GM19193 (cell line): ENCODE data around the gene MAP3K4.

Experiments used
- POLR2A ChIP-seq: IDR thresholded peaks from 4 replicates; pipeline ENCODE4 v1.6.1; 2011; ENCODE audit not compliant: insufficient read depth, insufficient read length; ENCODE audit errors: extremely low read depth

MAP3K4 gene

GRCh38 chr6:161150136-161150535 lies 158.6 kb downstream of the MAP3K4 start:
- TF ChIP-seq POLR2A = no peak

DNA sequence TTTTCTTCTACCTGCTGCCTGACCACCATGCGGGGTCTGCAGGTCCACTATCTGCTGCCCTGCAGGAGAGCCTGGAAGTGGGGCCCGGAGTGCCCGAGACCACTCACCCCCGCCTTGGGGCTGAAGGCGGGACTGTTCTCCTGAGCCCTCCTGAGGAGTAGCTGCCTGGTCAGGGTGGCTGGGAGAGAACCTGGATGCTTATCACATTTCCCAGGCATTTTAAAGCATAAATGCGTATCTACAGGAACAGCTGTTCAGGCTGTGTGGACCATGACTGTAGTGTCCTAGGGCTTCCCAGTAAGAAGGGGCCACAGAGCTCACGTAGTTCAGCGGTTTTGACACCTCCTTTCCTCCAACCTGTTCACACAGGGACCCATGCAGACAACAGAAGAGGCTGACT lies 159.0 kb downstream of the MAP3K4 start:
- no peak for TF ChIP-seq POLR2A

DNA sequence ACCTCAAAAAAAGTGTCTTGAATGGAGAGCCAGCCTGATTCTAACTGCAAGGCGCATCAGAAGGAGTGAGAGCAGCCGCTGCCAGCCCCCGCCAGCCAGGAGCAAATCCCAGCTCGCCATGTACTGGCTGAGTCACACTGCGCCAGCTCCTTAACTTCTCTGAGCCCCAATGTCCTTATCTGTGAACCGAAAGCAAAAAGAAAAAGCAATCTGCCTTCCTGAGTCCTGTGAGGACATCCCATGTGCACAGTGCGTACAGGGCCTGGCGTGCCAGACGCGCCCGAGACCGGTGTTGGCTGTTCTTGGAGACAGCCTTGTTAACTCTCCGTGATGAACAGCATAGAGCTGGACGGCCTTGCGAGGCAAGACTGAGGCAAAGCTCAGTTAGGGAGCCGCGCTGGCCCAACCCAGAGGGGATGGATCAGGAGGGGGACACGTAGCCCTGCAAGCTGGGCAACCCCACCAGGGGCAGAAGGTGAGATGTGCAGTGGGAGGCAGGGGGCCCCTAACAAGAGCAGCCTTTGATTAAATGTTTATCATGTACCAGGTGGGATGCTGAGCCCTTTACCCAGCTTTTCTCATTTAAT lies 159.6 kb downstream of the MAP3K4 start:
- TF ChIP-seq POLR2A = no peak

- no peak for TF ChIP-seq POLR2A
Observed at GRCh38 chr6:161151660-161152526, 160.3 kb downstream of the MAP3K4 start.

- no peak for TF ChIP-seq POLR2A
Observed at GRCh38 chr6:161152527-161152862, 160.9 kb downstream of the MAP3K4 start.

GRCh38 chr6:161152907-161153662 lies 161.5 kb downstream of the MAP3K4 start:
- TF ChIP-seq POLR2A = no peak

- no peak for TF ChIP-seq POLR2A
Observed at GRCh38 chr6:161153725-161154124, 162.2 kb downstream of the MAP3K4 start.

- TF ChIP-seq POLR2A = no peak
Observed at GRCh38 chr6:161154796-161155335, 163.3 kb downstream of the MAP3K4 start.

- no peak for TF ChIP-seq POLR2A
Observed at GRCh38 chr6:161161121-161161520, 169.6 kb downstream of the MAP3K4 start.

- no peak for TF ChIP-seq POLR2A
Observed at GRCh38 chr6:161161889-161162624, 170.5 kb downstream of the MAP3K4 start.

DNA sequence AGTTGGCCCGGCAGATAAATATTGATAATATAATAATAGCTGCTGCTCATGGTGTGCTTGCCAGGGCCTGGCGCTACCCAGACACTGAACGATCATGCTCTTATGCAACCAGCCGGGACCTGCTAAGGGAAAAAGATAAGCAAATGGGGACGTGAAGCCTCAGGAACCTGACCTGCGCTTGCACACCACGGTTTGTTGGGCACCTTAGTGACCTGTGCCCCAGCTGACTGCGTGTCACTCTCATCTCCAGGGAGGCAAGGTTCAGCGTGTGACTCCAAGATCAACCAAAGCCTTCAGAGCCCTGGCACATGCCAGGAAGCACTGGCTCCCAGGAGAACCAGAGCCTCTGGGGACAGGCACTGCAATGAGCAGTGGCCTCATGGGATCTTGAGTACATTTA lies 171.2 kb downstream of the MAP3K4 start:
- no peak for TF ChIP-seq POLR2A

DNA sequence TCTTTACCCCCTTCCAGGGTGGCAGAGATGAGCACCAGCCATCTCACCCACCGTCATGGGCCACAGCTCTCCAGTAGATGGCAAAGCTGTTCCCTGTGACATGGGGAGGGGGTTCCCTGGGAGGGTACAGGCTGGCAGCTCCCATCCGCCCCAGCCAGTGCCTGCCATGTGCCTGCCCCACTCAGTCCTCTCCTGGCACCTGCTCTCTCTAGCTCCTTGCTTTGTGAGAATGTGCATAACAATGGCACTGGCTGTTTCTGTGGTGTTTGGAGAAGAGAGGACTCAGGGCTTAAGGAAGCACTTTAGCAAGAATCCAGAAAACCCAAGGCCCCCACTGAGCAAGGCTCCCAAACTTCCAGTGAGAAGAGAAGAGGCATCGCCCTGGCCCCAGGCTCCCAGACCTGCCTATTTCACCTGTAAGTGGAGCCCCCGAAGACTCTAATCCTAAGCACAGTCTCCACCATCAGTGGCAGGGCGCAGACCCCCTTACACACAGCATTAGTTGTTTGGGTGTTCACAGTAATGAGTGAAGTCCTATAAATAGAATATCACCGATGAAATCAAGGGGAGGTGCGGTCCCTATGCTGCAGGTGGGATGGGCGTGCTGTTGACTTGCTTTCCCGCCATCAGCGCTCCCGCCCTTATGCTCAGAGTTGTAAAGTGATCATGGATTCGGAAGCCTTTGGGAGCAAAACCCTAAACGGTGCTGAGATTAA lies 172.1 kb downstream of the MAP3K4 start:
- no peak for TF ChIP-seq POLR2A

- no peak for TF ChIP-seq POLR2A
Observed at GRCh38 chr6:161164182-161164625, 172.6 kb downstream of the MAP3K4 start.

GRCh38 chr6:161166176-161166575 lies 174.6 kb downstream of the MAP3K4 start:
- TF ChIP-seq POLR2A = no peak
